Glutamatergic neuron (in vitro differentiated cells): Measurements from ENCODE around the gene CHURC1. TPM values are rescaled to one million over a fixed set of nuclear protein-coding genes. Genes with fewer than 3 reads are reported as not detected.

Experiments
- DNase-seq: peaks from one replicate; pipeline ENCODE4 v3.0.0; 2022
- H3K27ac Mint-ChIP-seq: one replicate; pipeline ENCODE4 v1.8.0; 2020; ENCODE audit warnings: mild to moderate bottlenecking, mixed read lengths, inconsistent platforms; ENCODE audit not compliant: unreplicated experiment
- H3K27me3 Mint-ChIP-seq: one replicate; pipeline ENCODE4 v1.8.0; 2020; ENCODE audit warnings: mild to moderate bottlenecking, moderate library complexity, mixed read lengths, inconsistent platforms; ENCODE audit not compliant: unreplicated experiment
- H3K36me3 Mint-ChIP-seq: one replicate; pipeline ENCODE4 v1.8.0; 2020; ENCODE audit warnings: mild to moderate bottlenecking, mixed read lengths, inconsistent platforms; ENCODE audit not compliant: unreplicated experiment
- H3K4me1 Mint-ChIP-seq: one replicate; pipeline ENCODE4 v1.8.0; 2020; ENCODE audit warnings: mild to moderate bottlenecking, low read depth, mixed read lengths, inconsistent platforms; ENCODE audit not compliant: unreplicated experiment
- H3K4me3 Mint-ChIP-seq: one replicate; pipeline ENCODE4 v1.8.0; 2020; ENCODE audit warnings: mild to moderate bottlenecking, mixed read lengths, inconsistent platforms; ENCODE audit not compliant: unreplicated experiment
- H3K9me3 Mint-ChIP-seq: one replicate; pipeline ENCODE4 v1.8.0; 2020; ENCODE audit warnings: mild to moderate bottlenecking, moderate library complexity, mixed read lengths, inconsistent platforms; ENCODE audit not compliant: unreplicated experiment
- CTCF ChIP-seq: fragments of 200-600 bp; sonication (generic); IDR thresholded peaks from one replicate; pipeline ENCODE4 v1.5.0; 2021; ENCODE audit not compliant: partially characterized antibody, unreplicated experiment
- total RNA-seq: library from RNA; stranded (reverse); fragmentation: NEBNext Ultra II Directional; extraction: Animal tissue kit (Norgen Biotek cat#: 25700); gene quantifications from one replicate; pipeline ENCODE4 v1.2.1, GENCODE V29; 2021; ENCODE audit not compliant: unreplicated experiment

Gene CHURC1
- total RNA-seq, 1 donor from 2014 or later, result 40.6 TPM

- H3K27me3 Mint-ChIP-seq, result no peaks in the 10 kb centered on the region
- H3K4me1 Mint-ChIP-seq, result peaks cover 10% of the 10 kb centered on the region
- no peak overlapping the region for H3K4me3 Mint-ChIP-seq
- no peaks in the 10 kb centered on the region for H3K36me3 Mint-ChIP-seq
- peaks cover 4% of the 10 kb centered on the region for H3K9me3 Mint-ChIP-seq
- DNase-seq, result no peak
- no peak for TF ChIP-seq CTCF
- peak overlapping the region; percentile 41 for H3K27ac Mint-ChIP-seq
Observed at GRCh38 chr14:64937171-64937820, 23.0 kb downstream of the CHURC1 start.

- no peak for DNase-seq
- Mint-ChIP-seq H3K27ac (peak overlapping the region; percentile 31), H3K9me3 (peaks cover 4% of the 10 kb centered on the region), H3K4me1 (peaks cover 10% of the 10 kb centered on the region), H3K36me3 (no peaks in the 10 kb centered on the region), H3K4me3 (no peak overlapping the region), H3K27me3 (no peaks in the 10 kb centered on the region)
- TF ChIP-seq CTCF, result no peak
Observed at GRCh38 chr14:64937821-64938193, 23.6 kb downstream of the CHURC1 start.

- Mint-ChIP-seq H3K4me1 (peaks cover 10% of the 10 kb centered on the region), H3K36me3 (no peaks in the 10 kb centered on the region), H3K4me3 (no peak overlapping the region), H3K27me3 (no peaks in the 10 kb centered on the region), H3K27ac (no peak overlapping the region), H3K9me3 (peaks cover 4% of the 10 kb centered on the region)
- DNase-seq, result no peak
- TF ChIP-seq CTCF, result no peak
Observed at GRCh38 chr14:64938972-64939816, 24.9 kb downstream of the CHURC1 start.

- peaks cover 10% of the 10 kb centered on the region for H3K4me1 Mint-ChIP-seq
- no peaks in the 10 kb centered on the region for H3K36me3 Mint-ChIP-seq
- peaks cover 6% of the 10 kb centered on the region for H3K9me3 Mint-ChIP-seq
- H3K27me3 Mint-ChIP-seq, result no peaks in the 10 kb centered on the region
- no peak for TF ChIP-seq CTCF
- no peak overlapping the region for H3K27ac Mint-ChIP-seq
- no peak overlapping the region for H3K4me3 Mint-ChIP-seq
- DNase-seq, result no peak
Observed at GRCh38 chr14:64939817-64940190, 25.5 kb downstream of the CHURC1 start.

- no peak overlapping the region for H3K27ac Mint-ChIP-seq
- H3K36me3 Mint-ChIP-seq, result no peaks in the 10 kb centered on the region
- no peak overlapping the region for H3K4me3 Mint-ChIP-seq
- H3K27me3 Mint-ChIP-seq, result no peaks in the 10 kb centered on the region
- H3K9me3 Mint-ChIP-seq, result peaks cover 8% of the 10 kb centered on the region
- no peak for TF ChIP-seq CTCF
- H3K4me1 Mint-ChIP-seq, result peaks cover 10% of the 10 kb centered on the region
- no peak for DNase-seq
Observed at GRCh38 chr14:64940336-64940910, 26.2 kb downstream of the CHURC1 start.
